ENCODE measurements around the gene CLDN6. TPM values are rescaled to one million over a fixed set of nuclear protein-coding genes. Genes with fewer than 3 reads are reported as not detected.

Gene CLDN6
- total and polyA plus RNA-seq, 9 of the 15 experiments (the other 6 are each of a cell fraction or from before 2014, with no cell fraction given), result 0.22 to 0.75 (median 0.38) TPM; not detected in 3

- TF ChIP-seq E2F8 (IDR thresholded peaks at IDR 0.05; ENCODE audit: low read depth, partially characterized antibody) (no peak), RBM39 (optimal IDR thresholded peaks at IDR 0.05; ENCODE audit: low read depth, low read length) (no peak), E2F6 (IDR thresholded peaks at IDR 0.05; ENCODE audit: borderline replicate concordance in 1 of 2, extremely low read depth in 1 of 2, insufficient read depth in 1 of 2, insufficient read length in 1 of 2, low read depth in 1 of 2, low read length in 1 of 2, poor library complexity in 1 of 2, severe bottlenecking in 1 of 2) (no peak), PHF20 (IDR thresholded peaks at IDR 0.05; ENCODE audit: partially characterized antibody) (no peak), ATF4 (CRISPR knock-in tag; IDR thresholded peaks at IDR 0.05) (no peak), ARID1B (IDR thresholded peaks at IDR 0.05) (no peak), ZNF174 (CRISPR knock-in tag; IDR thresholded peaks at IDR 0.05) (no peak), CREB1 (IDR thresholded peaks at IDR 0.05) (no peak), CREB1 (CRISPR knock-in tag; IDR thresholded peaks at IDR 0.05) (0 out of 2 replicates have a peak, but pooled peaks have one; percentile 14), CEBPG (CRISPR knock-in tag; IDR thresholded peaks at IDR 0.05) (0 out of 2 replicates have a peak, but pooled peaks have one; percentile 41), CEBPG (tag; conservative IDR thresholded peaks at IDR 0.05 in 1 of 2, IDR thresholded peaks at IDR 0.05 in 1 of 2) (no peak), TRIM24 (IDR thresholded peaks at IDR 0.05) (0 out of 4 replicates have a peak, but pooled peaks of 1 of the 2 experiments have one; percentile 5), PHB2 (IDR thresholded peaks at IDR 0.05; ENCODE audit: low read depth) (no peak), SNAPC5 (CRISPR knock-in tag; IDR thresholded peaks at IDR 0.05) (no peak), PREB (CRISPR knock-in tag; IDR thresholded peaks at IDR 0.05) (no peak), HMGN3 (IDR thresholded peaks at IDR 0.05; ENCODE audit: borderline replicate concordance, extremely low read depth, insufficient read length, low read depth, low read length) (peak; percentile 56), KAT7 (CRISPR knock-in tag; IDR thresholded peaks at IDR 0.05; ENCODE audit: borderline replicate concordance) (no peak), ZNF124 (CRISPR knock-in tag; IDR thresholded peaks at IDR 0.05) (no peak), KDM5B (IDR thresholded peaks at IDR 0.05; ENCODE audit: insufficient replicate concordance, low read depth, low read length) (no peak), SAFB (IDR thresholded peaks at IDR 0.05; ENCODE audit: borderline replicate concordance, low read depth, low read length) (no peak), ZNF766 (CRISPR knock-in tag; conservative IDR thresholded peaks at IDR 0.05) (no peak), ZC3H4 (CRISPR knock-in tag; IDR thresholded peaks at IDR 0.05; ENCODE audit: borderline replicate concordance) (no peak)
Observed at GRCh38 chr16:3021449-3022207, 3.6 kb upstream of the CLDN6 start (continued).

Measured in K562 (cell line).